Activated CD4-positive, alpha-beta T cell treated with anti-CD3 and anti-CD28 coated beads, Interleukin-2, amount 10 ng/mL, durations not matched to agents 24 days and 14 days (primary cell): Measurements from ENCODE around the gene PFKP. TPM values are rescaled to one million over a fixed set of nuclear protein-coding genes. Genes with fewer than 3 reads are reported as not detected.
"Not testable (repeated sequence)": the region's sequence is repeated elsewhere in the genome, so short reads cannot be mapped to it uniquely, and the experiment has no call there.

Experiments
- DNase-seq: peaks from one replicate; pipeline ENCODE4 v3.0.0; 2022
- H3K27ac Mint-ChIP-seq: one replicate; pipeline ENCODE4 v1.8.0; 2022; ENCODE audit warnings: mild to moderate bottlenecking, mixed read lengths
- H3K27me3 Mint-ChIP-seq: one replicate; pipeline ENCODE4 v1.8.0; 2022; ENCODE audit warnings: mixed read lengths
- H3K36me3 Mint-ChIP-seq: one replicate; pipeline ENCODE4 v1.8.0; 2022; ENCODE audit warnings: low read depth, mild to moderate bottlenecking, mixed read lengths
- H3K4me1 Mint-ChIP-seq: one replicate; pipeline ENCODE4 v1.8.0; 2021; ENCODE audit warnings: mixed read lengths
- H3K4me3 Mint-ChIP-seq: one replicate; pipeline ENCODE4 v1.8.0; 2022; ENCODE audit warnings: mild to moderate bottlenecking, moderate library complexity, mixed read lengths
- H3K9me3 Mint-ChIP-seq: one replicate; pipeline ENCODE4 v1.8.0; 2021; ENCODE audit warnings: mixed read lengths
- intact Hi-C: fragments of 100-400 bp; cut with micrococcal nuclease; formaldehyde crosslinking; loops from one replicate; pipeline ENCODE4 v1.15.1; 2023
- total RNA-seq: library from RNA; stranded (reverse); gene quantifications from 2 replicates; pipeline ENCODE4 v1.2.3, GENCODE V29; 2022

The PFKP gene
- total RNA-seq, 1 donor from 2014 or later, result 294 TPM

GRCh38 chr10:3056280-3057037, 10.9 kb upstream of the PFKP start:
- H3K4me3 Mint-ChIP-seq, result no peak overlapping the region
- H3K27me3 Mint-ChIP-seq, result peaks cover 43% of the 10 kb centered on the region
- DNase-seq, result no peak
- H3K4me1 Mint-ChIP-seq, result peaks cover 12% of the 10 kb centered on the region
- intact Hi-C loops, result no loop called here
- no peaks in the 10 kb centered on the region for H3K36me3 Mint-ChIP-seq
- no peaks in the 10 kb centered on the region for H3K9me3 Mint-ChIP-seq
- H3K27ac Mint-ChIP-seq, result peak overlapping the region; percentile 27

DNA sequence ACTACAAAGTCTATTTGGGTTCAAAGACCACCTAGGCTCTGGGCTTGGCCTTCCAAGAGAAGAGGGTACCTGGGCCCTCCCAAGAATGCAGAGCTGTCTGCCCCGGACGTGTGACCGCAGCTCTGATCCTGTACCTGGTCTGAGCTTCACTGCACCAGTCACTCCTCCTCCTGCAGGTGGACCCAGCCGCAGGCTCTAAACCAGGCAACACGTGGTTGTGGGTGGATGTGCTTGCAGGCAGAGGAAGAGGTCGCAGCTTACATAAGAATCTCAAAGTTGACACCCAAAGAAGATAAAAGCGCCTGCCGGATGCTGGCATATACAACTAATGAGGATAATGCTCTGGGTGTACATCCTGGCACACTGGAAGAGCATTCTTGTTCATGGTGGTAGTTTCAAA, 9.4 kb upstream of the PFKP start:
- peaks cover 12% of the 10 kb centered on the region for H3K4me1 Mint-ChIP-seq
- no peak overlapping the region for H3K4me3 Mint-ChIP-seq
- H3K27me3 Mint-ChIP-seq, result peaks cover 39% of the 10 kb centered on the region
- H3K36me3 Mint-ChIP-seq, result no peaks in the 10 kb centered on the region
- no peak overlapping the region for H3K27ac Mint-ChIP-seq
- peak; percentile 64 for DNase-seq
- intact Hi-C loops, result no loop called here
- no peaks in the 10 kb centered on the region for H3K9me3 Mint-ChIP-seq

GRCh38 chr10:3059974-3060373, 7.4 kb upstream of the PFKP start:
- intact Hi-C loops, result loop anchor here (10.0 kb wide), 1 partner anchor 1945 kb away; no protein-coding TSS in a partner anchor
- Mint-ChIP-seq H3K4me3 (no peak overlapping the region), H3K9me3 (no peaks in the 10 kb centered on the region), H3K36me3 (no peaks in the 10 kb centered on the region), H3K27ac (no peak overlapping the region), H3K4me1 (peaks cover 12% of the 10 kb centered on the region), H3K27me3 (peaks cover 37% of the 10 kb centered on the region)
- no peak for DNase-seq

- intact Hi-C loops, result loop anchor here (10.0 kb wide), 1 partner anchor 1946 kb away; no protein-coding TSS in a partner anchor
- Mint-ChIP-seq H3K27me3 (peaks cover 33% of the 10 kb centered on the region), H3K4me1 (peaks cover 12% of the 10 kb centered on the region), H3K36me3 (no peaks in the 10 kb centered on the region), H3K4me3 (no peak overlapping the region), H3K27ac (no peak overlapping the region), H3K9me3 (no peaks in the 10 kb centered on the region)
- no peak for DNase-seq
These were observed 6.9 kb upstream of the PFKP start for GRCh38 chr10:3060481-3060889.

DNA sequence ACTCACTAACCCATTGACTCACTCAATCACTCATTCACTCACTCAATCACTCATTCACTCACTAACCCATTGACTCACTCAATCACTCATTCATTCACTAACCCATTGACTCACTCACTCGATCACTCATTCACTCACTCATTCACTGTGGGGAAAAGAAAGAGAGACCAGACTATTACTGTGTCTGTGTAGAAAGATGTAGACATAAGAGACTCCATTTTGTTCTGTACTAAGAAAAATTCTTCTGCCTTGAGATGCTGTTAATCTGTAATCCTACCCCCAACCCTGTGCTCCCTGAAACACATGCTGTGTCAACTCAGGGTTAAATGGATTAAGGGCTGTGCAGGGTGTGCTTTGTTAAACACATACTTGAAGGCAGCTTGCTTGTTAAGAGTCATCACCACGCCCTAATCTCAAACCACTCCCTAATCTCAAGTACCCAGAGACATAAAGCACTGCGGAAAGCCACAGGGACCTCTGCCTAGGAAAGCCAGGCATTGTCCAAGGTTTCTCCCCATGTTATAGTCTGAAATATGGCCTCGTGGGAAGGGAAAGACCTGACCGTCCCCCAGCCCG, 5.9 kb upstream of the PFKP start:
- H3K27me3 Mint-ChIP-seq, result peaks cover 36% of the 10 kb centered on the region
- intact Hi-C loops, result loop anchor here (10.0 kb wide), 1 partner anchor 1947 kb away; no protein-coding TSS in a partner anchor
- not testable (repeated sequence) for H3K4me1 Mint-ChIP-seq, DNase-seq, H3K4me3 Mint-ChIP-seq, H3K9me3 Mint-ChIP-seq, H3K27ac Mint-ChIP-seq, H3K36me3 Mint-ChIP-seq

GRCh38 chr10:3062502-3063186, 4.7 kb upstream of the PFKP start:
- no peak overlapping the region for H3K27ac Mint-ChIP-seq

GRCh38 chr10:3064423-3064822, 2.9 kb upstream of the PFKP start:
- H3K27ac Mint-ChIP-seq, result no peak overlapping the region
- H3K4me1 Mint-ChIP-seq, result peaks cover 4% of the 10 kb centered on the region
- H3K36me3 Mint-ChIP-seq, result peaks cover 8% of the 10 kb centered on the region
- no peak for DNase-seq
- intact Hi-C loops, result loop anchor here (10.0 kb wide), 1 partner anchor 1950 kb away; no protein-coding TSS in a partner anchor
- no peak overlapping the region for H3K4me3 Mint-ChIP-seq
- H3K27me3 Mint-ChIP-seq, result peaks cover 23% of the 10 kb centered on the region
- no peaks in the 10 kb centered on the region for H3K9me3 Mint-ChIP-seq

More at GRCh38 chr10:3062502-3063186, 4.7 kb upstream of the PFKP start:
- Mint-ChIP-seq H3K4me3 (no peak overlapping the region), H3K9me3 (no peaks in the 10 kb centered on the region), H3K4me1 (peaks cover 2% of the 10 kb centered on the region), H3K36me3 (no peaks in the 10 kb centered on the region), H3K27me3 (peaks cover 29% of the 10 kb centered on the region)
- no peak for DNase-seq
- intact Hi-C loops, result loop anchor here (10.0 kb wide), 1 partner anchor 1948 kb away; no protein-coding TSS in a partner anchor

DNA sequence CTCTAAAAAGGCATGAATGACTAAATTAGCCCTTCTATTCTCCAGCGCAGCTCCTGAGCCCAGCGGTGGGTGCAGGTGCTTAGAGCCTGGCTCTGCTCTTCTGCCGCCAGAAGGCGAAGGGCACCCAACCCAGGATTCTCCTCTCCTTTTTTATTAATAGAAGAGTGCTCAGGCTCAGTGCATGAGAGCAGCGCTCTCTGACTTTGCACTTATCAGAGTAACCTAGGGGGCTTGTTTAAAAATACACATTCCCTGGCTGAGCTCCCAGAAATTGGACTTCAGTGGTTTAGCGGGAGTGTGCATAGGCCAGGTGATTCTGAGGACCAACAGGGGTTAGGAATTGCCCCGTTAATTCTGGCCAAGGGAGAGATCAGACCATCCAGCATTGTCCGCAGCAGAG, 1.7 kb upstream of the PFKP start:
- peaks cover 19% of the 10 kb centered on the region for H3K27me3 Mint-ChIP-seq
- peaks cover 20% of the 10 kb centered on the region for H3K36me3 Mint-ChIP-seq
- intact Hi-C loops, result loop anchor here (10.0 kb wide), 1 partner anchor 1951 kb away; no protein-coding TSS in a partner anchor
- DNase-seq, result no peak
- H3K27ac Mint-ChIP-seq, result no peak overlapping the region
- no peaks in the 10 kb centered on the region for H3K9me3 Mint-ChIP-seq
- H3K4me3 Mint-ChIP-seq, result peak overlapping the region; percentile 53
- peaks cover 15% of the 10 kb centered on the region for H3K4me1 Mint-ChIP-seq

DNA sequence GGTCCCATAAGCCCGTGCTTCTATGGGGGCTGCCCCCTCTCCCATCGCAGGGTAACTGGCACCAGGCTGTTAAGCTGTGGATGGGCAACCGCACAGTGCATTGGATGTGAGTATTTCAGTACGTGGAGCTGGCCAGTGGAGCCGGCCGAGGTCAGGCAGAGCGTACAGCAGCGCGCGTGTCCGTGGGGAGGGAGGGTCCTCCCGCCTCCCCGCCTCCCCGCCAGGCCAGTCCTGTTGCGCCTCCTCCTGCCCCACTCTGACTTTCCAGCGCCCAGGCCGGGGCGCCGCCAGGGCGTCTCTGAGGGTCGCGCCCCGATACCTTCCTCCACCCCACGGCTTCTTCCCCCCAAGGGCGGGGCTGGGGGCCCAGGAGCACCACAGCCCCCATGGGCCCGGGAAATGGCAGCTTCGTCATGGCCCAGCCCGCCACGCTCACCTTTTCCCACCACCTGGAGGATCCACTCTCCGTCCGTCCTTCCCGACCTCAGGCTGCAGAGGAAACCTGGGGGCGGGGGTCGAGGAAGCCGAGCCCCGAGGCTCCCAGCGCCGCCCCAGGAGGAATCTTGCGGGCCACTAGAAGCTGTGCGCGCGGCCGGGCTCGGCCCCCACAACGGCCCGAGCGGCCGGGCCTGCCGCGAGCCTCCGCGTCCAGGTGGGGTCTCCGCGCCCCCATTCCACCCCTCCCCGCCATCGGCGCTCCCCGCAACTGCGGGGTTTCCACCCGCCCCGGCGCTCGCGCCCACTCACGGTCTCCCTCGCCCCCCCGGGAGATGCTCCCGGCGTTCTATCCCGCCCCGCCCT, 831 bp upstream of the PFKP start:
- no peaks in the 10 kb centered on the region for H3K9me3 Mint-ChIP-seq
- H3K27ac Mint-ChIP-seq, result no peak overlapping the region
- H3K27me3 Mint-ChIP-seq, result peaks cover 19% of the 10 kb centered on the region
- H3K4me3 Mint-ChIP-seq, result peak overlapping the region; percentile 93
- H3K4me1 Mint-ChIP-seq, result peaks cover 21% of the 10 kb centered on the region
- intact Hi-C loops, result loop anchor here (10.0 kb wide), 1 partner anchor 1952 kb away; no protein-coding TSS in a partner anchor
- DNase-seq, result peak; percentile 60
- peaks cover 27% of the 10 kb centered on the region for H3K36me3 Mint-ChIP-seq

- DNase-seq, result peak; percentile 79
- H3K4me1 Mint-ChIP-seq, result peaks cover 34% of the 10 kb centered on the region
- intact Hi-C loops, result loop anchor here (1.0 to 10.0 kb wide), 2 partner anchors 104 to 1953 kb away; partner anchors contain the start of gene PITRM1
- H3K27ac Mint-ChIP-seq, result peak overlapping the region; percentile 95
- H3K9me3 Mint-ChIP-seq, result no peaks in the 10 kb centered on the region
- H3K36me3 Mint-ChIP-seq, result peaks cover 40% of the 10 kb centered on the region
- peaks cover 19% of the 10 kb centered on the region for H3K27me3 Mint-ChIP-seq
- peak overlapping the region; percentile 93 for H3K4me3 Mint-ChIP-seq
These were observed 471 bp downstream of the PFKP start for GRCh38 chr10:3067859-3068179.

GRCh38 chr10:3068201-3068967, 1.0 kb downstream of the PFKP start:
- DNase-seq, result peak; percentile 92
- Mint-ChIP-seq H3K36me3 (peaks cover 46% of the 10 kb centered on the region), H3K27me3 (peaks cover 19% of the 10 kb centered on the region), H3K4me3 (peak overlapping the region; percentile 93), H3K27ac (peak overlapping the region; percentile 95), H3K4me1 (peaks cover 36% of the 10 kb centered on the region), H3K9me3 (no peaks in the 10 kb centered on the region)
- intact Hi-C loops, result loop anchor here (1.0 to 10.0 kb wide), 2 partner anchors 104 to 1954 kb away; partner anchors contain the start of gene PITRM1

DNA sequence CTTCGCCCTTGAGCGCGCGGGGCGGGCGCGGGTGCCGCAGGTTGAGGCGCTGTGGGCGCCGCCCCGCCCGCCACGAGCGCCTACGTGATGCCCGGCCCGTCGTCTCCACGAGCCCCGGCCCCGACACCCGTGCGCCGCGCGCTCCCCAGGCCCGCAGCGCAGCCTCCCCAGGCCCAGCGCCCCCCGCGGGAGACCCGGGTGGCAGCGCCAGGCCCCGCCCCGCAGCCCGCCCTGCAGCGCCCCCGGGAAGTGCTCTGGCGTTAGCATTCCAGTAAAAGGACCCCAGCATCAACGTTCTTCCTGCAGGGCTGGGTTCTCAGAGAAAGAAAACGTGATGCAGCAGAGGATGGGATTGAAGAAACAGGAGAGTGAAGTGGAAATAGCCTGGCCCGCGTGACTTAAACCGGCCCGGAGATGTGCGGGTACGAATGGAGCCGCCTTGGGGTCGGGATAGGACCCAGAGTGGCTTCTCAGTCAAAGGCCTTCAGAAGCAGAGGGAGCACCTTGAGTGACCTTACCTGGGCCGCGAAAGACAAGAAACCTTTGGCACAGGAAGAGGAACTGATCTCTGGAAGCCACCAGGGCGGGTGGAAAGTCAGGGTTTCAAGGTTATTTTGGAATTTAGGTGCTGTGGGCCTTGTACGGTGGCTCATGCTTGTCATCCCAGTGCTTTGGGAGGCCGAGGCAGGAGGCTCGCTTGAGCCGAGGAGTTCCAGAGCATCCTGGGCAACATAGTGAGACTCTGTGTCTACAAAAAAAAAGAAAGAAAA, 1.8 kb downstream of the PFKP start:
- peak overlapping the region; percentile 95 for H3K27ac Mint-ChIP-seq
- H3K36me3 Mint-ChIP-seq, result peaks cover 54% of the 10 kb centered on the region
- DNase-seq, result peak; percentile 82
- peak overlapping the region; percentile 93 for H3K4me3 Mint-ChIP-seq
- peaks cover 14% of the 10 kb centered on the region for H3K27me3 Mint-ChIP-seq
- no peaks in the 10 kb centered on the region for H3K9me3 Mint-ChIP-seq
- intact Hi-C loops, result loop anchor here (1.0 to 10.0 kb wide), 2 partner anchors 103 to 1954 kb away; partner anchors contain the start of gene PITRM1
- peaks cover 42% of the 10 kb centered on the region for H3K4me1 Mint-ChIP-seq
